ENCODE measurements around the gene DNAJB12. TPM values are rescaled to one million over a fixed set of nuclear protein-coding genes. Genes with fewer than 3 reads are reported as not detected.

DNAJB12 gene

Small RNA genes lying within 50 kb of the gene (small RNA-seq; reads per million reads assigned to genes)
- not detected for gene RNU6-805P (ENCODE audit: low read depth)
